Measurements from ENCODE around the gene JARID2.

Gene JARID2

GRCh38 chr6:15338476-15338875, 92.6 kb downstream of the JARID2 start:
- no peak for DNase-seq

- DNase-seq, result no peak
Observed at GRCh38 chr6:15339081-15339480, 93.2 kb downstream of the JARID2 start.

DNA sequence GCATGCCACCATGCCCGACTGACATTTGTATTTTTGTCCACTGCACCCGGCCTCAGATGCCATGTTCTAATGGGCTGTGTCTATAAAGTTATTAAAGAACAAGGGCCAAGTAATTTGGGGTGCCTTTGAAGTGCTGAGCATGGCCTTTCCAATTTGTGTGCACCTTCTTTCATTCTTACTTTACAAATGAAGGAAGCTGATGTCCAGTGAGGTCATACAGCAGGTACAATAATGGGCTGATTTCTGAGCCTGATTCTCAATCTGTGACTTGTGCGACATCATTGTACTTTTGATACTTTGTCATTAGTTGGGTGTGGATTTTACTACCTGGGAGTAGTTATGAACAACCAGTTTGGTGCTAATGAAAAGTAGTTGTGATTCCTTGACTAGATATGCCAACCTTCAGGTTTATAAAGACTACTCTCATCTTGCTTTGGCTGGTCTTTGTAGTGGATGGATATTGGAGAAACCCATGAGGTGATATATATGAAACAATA, 94.3 kb downstream of the JARID2 start:
- no peak for DNase-seq

DNA sequence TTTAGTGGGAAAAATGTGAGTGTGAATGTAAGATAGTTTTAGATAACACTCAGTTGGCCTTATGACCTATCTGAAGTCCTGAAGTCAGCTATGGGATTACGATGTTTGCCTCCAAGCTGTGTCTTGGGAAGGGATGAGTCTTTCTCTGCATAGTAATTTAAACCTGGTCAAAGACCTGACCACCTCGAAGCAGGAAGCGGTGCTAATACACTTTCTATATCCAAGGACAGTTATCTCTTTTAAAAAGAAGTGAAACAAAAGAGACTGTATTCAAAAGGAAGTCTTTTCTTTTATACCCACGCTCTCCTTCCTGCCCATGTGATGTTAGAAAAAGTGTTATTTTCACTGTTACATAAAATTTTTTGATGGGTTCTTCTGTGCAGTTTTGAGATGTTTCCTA, 94.9 kb downstream of the JARID2 start:
- DNase-seq, result no peak

GRCh38 chr6:15341311-15342001, 95.6 kb downstream of the JARID2 start:
- no peak for DNase-seq

DNA sequence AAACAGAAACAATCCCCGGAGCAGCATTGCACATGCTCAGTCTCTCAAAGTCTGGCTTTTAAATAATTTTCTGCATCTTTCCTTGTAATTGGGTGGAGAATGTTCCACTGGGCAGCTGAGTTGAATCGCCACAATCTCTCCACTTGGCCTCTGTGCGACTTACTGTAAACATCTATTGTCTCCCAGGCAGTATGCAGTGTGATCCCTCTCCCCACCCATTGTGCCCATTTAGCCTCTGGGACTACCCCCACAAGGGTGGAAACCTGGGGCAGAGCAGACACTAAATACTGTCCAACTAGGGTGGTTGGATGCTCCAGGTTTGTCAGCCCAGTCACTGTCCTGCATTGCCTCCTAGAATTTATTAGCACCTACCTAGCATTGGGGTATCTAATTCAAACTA, 96.2 kb downstream of the JARID2 start:
- DNase-seq, result no peak

- DNase-seq, result no peak
Observed at GRCh38 chr6:15343490-15344191, 97.8 kb downstream of the JARID2 start.

GRCh38 chr6:15344192-15344519, 98.3 kb downstream of the JARID2 start:
- DNase-seq, result no peak

- no peak for DNase-seq
Observed at GRCh38 chr6:15344831-15345230, 99.0 kb downstream of the JARID2 start.

- no peak for DNase-seq
Observed at GRCh38 chr6:15346315-15346714, 100.4 kb downstream of the JARID2 start.

DNA sequence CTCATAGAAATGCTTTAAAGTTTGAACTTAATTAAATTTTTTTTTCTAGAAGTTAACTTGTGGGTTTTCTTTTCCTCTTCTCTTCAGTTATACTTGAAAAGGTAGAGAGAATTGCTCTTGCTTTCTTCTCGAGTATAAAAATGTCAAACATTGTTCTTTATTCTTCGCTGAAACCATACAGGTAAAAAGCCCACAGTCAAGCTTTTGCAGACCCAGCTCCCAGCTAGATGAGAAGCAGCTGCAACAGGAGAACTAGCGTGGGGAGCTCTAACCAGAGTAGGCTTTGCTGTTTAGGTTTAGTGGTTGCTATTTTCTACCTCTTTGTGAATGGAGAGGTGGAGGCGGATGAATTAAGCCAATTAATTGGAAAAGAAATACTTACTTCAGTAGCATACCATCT, 102.7 kb downstream of the JARID2 start:
- no peak for DNase-seq

- no peak for DNase-seq
Observed at GRCh38 chr6:15349379-15349778, 103.5 kb downstream of the JARID2 start.

- DNase-seq, result no peak
Observed at GRCh38 chr6:15350386-15351083, 104.7 kb downstream of the JARID2 start.

GRCh38 chr6:15351631-15352030, 105.8 kb downstream of the JARID2 start:
- no peak for DNase-seq

- no peak for DNase-seq
Observed at GRCh38 chr6:15352220-15352619, 106.4 kb downstream of the JARID2 start.

DNA sequence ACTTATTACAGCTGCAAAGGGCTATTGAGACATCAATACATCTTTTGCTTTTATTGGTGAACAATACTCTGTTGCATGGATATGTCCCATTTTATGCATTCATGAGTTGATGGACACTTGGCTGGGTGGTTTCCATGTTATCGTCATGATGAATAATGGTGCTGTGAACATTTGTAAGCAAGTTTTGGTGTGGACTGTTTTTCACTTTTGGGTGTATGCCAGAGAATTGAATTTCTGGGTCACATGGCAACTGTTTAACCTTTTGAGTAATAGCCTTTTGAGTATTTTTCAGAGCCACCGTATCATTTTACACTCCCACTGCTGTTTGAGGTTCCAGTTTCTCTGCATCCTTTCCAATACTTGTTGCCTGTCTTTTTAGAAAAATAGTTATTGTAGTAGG, 107.0 kb downstream of the JARID2 start:
- no peak for DNase-seq

DNA sequence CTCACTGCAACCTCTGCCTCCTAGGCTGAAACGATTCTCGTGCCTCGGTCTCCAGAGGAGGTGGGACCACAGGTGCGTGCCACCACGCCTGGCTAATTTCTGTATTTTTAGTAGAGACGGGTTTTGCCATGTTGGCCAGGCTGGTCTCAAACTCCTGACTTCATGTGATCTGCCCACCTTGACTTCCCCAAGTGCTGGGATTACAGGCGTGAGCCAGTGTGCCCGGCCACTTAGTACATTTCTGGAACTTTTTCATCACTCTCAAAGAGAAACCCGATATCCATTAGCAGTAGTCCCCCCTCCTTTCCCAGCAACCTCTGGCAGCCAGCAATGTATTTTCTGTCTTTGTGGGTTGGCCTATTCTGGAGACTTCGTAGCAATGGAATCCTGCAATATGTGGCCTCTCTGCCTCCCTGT, 109.8 kb downstream of the JARID2 start:
- DNase-seq, result no peak

- DNase-seq, result no peak
Observed at GRCh38 chr6:15356179-15356578, 110.3 kb downstream of the JARID2 start.

DNA sequence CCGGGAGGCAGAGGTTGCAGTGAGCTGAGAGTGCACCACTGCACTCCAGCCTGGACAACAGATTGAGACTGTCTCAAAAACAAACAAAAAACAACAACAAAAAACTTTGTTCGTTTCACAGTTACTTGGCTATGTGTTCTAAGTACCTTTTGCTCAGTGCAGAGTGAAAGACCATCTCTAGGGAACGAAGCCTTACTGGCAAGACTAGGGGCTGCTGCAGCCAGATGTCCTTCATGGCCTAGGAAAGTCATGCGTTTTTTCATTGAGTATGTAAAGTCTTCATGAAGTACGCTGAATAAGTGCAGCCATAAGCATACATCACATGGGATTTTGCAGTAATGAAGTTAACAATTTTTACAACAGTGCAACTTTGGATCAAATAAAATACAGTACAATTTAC, 111.1 kb downstream of the JARID2 start:
- no peak for DNase-seq

DNA sequence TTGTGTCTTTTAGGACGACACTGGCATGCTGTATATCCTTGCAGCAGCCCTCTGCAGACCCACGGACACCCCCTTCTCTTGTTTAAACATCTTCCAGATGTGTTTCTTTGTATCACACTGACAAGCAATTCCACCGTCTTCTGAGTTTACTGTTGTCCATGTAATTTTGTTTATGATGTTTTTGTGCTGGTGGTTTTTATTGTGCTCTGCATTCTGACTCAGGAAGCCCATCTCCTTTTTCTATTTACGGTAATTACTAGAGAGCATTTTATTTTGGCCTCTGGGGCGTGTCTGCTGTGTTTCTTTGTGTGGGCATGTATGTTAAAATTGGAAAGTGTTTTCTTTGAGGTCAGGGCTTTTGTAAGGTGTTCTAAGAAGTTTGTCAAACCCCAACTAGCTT, 111.9 kb downstream of the JARID2 start:
- no peak for DNase-seq

DNA sequence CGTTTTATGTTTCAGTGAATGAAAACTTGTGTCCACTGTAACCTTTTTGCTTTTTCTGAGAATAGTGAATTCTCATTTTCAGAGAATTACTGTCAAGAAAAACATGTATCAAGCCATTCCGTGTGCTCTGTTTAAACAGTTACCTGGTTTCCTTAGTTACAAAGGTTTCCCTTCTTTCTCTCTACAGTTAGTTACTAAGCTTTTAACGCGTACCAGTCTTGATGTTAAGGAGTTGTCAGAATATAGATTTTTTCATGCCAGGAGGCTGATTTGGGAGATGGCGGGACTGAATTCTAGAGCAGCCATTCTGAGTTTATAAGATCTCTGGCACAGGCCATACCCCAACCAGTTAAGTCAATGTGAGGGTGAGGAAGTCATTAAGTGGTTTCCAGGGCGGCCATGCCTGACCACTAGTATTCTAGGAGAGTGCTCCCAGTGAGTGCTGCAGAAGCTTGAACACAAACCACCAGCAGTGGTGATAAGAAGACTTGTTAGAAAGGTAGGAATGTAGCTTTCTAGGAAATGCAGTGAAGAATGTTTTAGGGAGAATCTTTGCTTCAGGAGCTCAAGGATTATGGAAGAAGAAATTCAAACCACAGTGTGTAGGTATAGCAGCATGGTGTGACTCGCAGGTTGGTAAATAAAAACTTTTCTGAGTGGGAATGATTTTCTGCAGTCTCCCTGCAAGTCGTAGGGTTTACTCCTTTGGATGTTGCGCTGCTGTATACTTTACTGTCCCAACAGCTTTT, 112.9 kb downstream of the JARID2 start:
- DNase-seq, result no peak

GRCh38 chr6:15359335-15359862, 113.5 kb downstream of the JARID2 start:
- DNase-seq, result no peak

GRCh38 chr6:15360300-15360699, 114.4 kb downstream of the JARID2 start:
- no peak for DNase-seq
